HG02970 (cell line): Measurements from ENCODE around the gene BNIP3.
A peak's percentile ranks its signal among the peaks of the same experiment; 100 is the strongest.

Experiments
- ATAC-seq: cut with Tn5 transposase; IDR thresholded peaks from one replicate; pipeline ENCODE4 v1.9.1; 2021; ENCODE audit warnings: mild to moderate bottlenecking, moderate library complexity, moderate number of reproducible peaks; ENCODE audit not compliant: unreplicated experiment, low FRiP score

Gene BNIP3, protein sequence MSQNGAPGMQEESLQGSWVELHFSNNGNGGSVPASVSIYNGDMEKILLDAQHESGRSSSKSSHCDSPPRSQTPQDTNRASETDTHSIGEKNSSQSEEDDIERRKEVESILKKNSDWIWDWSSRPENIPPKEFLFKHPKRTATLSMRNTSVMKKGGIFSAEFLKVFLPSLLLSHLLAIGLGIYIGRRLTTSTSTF

DNA sequence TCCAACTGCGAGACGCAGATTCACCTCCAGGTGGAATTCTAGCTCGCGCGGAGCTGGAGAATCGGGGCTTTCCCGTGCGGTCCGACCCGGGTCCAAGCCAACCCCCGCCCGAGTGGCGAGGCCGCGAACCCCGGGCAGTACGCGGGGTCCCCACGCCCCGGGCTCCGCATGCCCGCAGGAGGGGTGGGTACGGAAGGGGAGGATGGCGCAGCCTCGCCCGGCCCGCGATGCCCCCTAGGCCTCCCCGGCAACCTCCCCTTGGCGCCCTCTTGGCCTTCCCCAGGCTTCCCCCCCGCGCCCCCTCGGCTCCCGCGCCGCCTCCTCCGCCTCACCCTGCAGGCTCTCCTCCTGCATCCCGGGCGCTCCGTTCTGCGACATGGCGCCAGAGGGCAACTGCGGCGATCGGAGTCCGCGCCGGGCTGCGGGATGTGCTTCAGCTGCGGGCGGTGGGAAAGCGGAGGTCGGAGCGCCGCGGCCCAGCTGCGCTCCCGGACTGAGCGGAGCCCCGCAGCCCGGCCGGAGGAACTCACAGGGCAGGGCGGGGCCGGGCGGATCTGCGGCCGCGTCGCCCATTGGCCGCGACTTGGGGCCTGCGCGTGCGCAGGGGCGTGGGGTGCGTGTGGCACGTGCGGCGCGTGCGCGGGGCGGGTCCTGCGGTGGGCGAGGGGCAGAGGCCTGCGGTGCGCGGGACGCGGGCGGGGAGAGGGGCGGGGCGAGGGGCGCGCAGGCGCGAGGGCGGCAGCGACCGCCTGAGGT is at the start of gene BNIP3:
Gene BNIP3, minus strand, starts transcription at position 495 of the 756 bp plus-strand sequence. Its CDS starts 117 bp downstream, at position 378.
- ATAC-seq, result peak; percentile 89

DNA sequence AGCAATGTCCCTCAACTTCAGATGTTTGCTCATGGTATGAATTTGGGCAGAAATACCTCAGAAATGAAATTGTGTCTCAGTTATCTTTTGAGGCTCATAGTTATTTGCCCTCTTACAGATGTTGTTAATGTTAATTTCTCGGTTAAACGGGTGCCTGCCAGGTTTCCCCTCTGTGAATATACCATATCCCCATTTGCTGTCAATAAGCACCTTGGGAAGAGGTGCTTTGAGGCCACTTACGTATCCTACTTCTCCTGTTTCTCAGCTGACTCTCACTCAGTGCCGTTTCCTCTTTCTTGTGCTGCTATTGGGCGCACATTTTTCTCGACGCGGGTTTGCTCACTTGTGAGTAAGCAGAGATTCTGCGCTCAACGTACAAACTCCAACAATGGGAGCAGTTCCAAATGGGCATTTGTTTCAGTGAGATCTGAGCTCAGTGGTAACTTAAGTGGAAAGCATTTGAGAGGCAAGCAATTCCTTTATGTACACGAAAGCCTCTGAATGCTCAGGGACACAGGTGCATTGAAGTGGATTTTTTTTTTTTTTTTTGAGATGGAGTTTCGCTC is 49.3 kb upstream of the BNIP3 start:
- no peak for ATAC-seq

DNA sequence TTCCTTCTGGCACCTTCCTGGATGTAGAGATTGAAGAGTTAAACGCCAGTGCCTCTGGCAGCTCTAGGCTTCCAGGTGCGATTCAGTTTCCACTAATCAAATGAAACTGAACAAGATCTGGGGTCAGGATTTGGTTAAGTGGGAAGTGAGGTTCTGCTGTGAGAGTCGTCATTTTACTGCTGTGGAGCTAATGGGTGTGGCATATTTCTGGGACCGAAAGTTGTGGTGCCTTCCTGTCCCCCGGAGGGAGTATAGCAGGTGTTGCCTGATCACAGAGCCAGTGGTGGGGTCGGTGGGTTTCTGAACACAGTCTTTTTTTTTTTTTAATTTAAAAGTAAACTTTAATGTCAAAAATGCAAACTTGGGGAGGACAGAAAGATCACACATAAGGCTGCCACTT is 47.0 kb upstream of the BNIP3 start:
- ATAC-seq, result no peak

- no peak for ATAC-seq
Observed at GRCh38 chr10:132027423-132027983, 45.8 kb upstream of the BNIP3 start.

DNA sequence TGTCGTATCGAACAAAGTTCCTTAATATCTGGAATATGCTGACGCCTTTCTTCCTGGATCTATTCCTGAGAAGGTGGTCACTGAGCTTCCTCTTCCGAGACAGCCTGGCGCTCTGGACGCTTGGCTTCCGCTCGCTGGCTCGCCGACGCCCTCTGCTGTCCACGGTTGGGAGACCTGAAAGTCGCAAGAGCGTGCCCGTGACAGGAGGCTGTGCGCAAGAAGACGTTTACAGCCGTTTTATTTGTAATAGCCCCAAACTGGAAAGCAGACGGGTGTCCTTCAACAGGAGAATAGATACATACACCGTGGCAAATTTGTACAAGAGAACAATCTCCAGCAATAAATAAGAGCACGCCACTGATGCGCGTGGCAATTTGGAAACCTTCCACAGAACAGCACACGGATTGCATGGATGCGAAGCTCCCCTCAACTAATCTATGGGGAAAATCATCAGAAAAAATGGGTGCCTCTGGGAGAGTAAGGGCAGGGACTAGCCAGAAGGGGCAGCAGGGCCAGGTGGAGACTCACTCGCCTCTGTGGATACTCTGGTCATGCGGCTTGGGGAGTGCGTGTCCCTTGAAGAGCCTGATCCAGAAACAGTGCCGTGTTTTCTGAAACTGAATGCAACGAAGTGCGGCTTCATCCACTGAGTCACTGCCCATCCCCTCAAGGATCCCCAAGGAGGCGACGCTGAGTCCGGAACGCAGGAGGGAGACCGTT is 41.5 kb upstream of the BNIP3 start:
- ATAC-seq, result no peak

DNA sequence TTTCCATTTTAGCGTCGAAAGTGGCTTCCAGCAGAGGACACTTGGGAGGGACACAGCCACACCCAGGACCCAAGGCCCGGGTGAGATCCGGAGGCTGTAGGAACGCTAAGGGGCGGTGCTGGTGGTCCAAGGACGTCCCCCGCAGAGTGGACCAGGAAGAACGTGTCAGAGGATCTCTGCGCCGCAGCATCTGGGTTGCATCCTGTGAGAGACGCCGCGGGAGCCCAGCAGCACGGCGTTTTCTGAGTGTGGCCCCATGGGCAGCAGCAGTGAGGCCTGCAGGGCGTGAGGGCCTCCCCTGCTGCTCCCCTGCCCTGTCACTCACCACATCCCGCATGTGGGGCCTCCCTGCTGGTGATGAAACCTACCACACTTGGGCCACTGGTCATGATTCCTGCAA is 40.5 kb upstream of the BNIP3 start:
- ATAC-seq, result no peak

- ATAC-seq, result no peak
Observed at GRCh38 chr10:132021504-132022143, 39.9 kb upstream of the BNIP3 start.

GRCh38 chr10:132021046-132021445 is 39.3 kb upstream of the BNIP3 start:
- no peak for ATAC-seq

DNA sequence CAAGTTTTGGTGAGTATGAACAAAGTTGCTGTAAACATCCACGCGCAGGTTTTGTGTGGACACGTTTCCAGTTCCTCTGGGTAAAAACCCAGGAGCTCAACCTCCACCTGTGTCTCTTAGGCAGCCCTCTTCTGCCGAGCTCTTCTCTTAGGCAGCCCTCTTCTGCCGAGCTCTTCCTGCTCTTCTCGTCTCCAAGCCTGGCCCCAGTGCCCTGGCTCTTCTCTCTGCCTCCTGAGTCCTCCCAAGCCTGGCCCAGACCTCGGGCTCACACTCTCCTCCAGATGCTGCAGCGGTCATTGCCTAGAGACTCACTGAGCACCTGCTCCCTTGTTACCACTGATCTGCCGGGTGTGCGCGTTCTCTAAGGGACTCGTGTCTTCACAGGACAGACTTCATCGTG is 38.7 kb upstream of the BNIP3 start:
- no peak for ATAC-seq

DNA sequence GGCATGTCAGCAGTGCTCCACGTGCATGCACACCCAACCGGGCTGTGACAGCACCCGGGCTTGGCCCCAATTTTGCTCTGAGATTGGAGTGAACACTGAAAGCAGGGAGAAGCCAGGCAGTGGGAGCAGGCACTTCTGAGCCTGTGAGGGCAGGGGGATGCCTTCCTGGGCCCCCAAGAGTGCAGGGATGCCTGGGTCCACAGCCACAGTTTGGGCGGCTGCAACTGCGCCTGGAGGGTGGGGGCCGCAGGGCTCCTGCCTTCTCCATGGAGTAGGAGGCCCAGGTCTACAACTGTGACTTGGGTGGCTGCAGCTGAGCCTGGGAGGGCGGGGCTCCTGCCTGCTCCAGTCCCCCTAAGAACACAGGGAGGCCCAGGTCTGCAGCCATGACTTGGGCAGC is 37.6 kb upstream of the BNIP3 start:
- no peak for ATAC-seq

GRCh38 chr10:132018446-132018845 is 36.7 kb upstream of the BNIP3 start:
- ATAC-seq, result no peak

DNA sequence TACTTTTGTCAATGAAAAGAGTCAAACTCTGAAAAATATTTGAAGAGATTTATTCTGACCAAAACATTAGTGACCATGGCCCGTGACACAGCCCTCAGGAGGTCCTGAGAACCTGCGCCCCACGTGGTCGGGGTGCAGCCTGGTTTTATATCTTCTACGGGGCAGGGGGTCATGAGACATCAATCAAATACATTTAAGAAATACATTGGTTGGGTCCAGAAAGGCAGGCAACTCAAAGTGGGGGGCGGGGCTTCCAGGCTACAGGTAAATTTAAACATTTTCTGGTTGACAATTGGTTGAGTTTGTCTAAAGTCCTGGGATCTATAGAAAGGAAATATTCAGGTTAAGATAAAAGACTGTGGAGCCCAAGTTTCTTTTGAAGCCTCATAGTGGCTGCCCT is 34.8 kb upstream of the BNIP3 start:
- ATAC-seq, result no peak

DNA sequence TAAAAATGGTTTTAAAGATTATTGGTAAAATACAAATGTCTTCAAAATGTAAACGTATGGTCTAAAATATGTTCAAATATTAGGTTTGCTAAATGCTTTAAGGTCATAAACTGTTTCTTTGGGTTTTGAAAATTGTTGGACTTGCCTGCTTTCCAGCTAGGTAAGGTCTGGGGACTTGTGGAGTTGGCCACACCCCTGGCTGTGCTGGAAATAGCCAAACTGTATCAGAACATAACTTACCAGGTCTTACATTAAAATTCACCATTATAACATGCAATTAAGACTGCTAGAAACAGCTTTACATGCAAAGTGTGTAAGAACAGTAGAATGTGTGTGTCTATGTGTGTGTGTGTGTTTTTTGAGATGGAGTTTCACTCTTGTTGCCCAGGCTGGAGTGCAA is 29.7 kb upstream of the BNIP3 start:
- no peak for ATAC-seq

- ATAC-seq, result no peak
Observed at GRCh38 chr10:132011024-132011423, 29.3 kb upstream of the BNIP3 start.

DNA sequence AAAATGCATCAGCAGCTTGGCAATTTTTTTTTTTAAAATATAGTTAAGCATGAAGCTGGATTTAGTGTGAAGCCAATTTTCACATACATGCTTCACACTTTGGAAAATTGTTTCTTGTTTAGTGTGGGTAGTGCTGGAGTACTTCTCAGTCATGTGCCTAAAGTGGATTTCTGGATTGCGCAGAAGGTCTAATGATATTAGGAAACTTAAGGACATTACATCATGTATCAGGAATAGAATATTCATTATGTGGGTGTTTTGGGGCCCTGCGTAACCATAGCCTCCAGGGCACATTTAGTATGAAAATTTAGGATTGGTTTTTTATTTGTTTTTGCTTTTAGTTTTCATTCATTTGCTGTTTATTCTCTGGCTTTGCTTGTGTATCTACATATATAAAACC is 28.8 kb upstream of the BNIP3 start:
- no peak for ATAC-seq

- no peak for ATAC-seq
Observed at GRCh38 chr10:132009575-132009974, 27.9 kb upstream of the BNIP3 start.

DNA sequence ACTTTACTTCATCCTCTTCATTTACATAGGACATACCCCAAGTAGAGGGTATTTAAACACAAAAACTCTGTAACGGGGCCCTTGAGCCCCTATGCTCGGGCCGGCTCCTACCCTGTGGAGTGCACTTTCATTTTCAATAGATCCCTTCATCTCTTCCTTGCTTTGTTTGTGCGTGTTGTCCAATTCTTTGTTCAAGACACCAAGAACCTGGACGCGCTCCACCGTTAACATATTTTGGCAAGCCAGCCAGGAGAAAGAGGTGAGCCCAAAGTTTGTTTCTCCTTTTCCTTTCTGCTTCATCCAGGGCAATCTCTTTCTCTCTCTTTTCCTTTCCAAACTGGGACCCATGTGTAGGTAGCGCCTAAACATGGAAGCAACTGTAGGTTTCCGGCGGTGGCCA is 26.0 kb upstream of the BNIP3 start:
- no peak for ATAC-seq

DNA sequence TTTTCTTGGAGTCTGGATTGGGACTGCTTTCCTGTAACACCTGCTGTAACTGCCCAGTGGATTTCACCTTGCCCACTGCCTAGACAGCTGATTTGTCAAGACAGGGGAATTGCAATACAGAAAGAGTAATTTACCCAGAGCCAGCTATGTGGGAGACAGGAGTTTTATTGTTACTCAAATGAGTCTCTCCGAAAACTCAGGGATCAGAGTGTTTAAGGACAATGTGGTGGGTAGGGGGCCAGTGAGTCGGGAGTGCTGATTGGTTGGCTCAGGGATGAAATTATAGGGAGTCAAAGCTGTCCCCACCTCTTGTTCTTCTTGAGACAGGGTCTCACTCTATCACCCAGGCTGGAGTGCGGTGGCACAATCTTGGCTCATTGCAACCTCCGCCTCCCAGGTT is 25.2 kb upstream of the BNIP3 start:
- ATAC-seq, result no peak

GRCh38 chr10:132005147-132005546 is 23.4 kb upstream of the BNIP3 start:
- ATAC-seq, result no peak

GRCh38 chr10:132004052-132004451 is 22.3 kb upstream of the BNIP3 start:
- no peak for ATAC-seq
